HG03521 (cell line): ENCODE measurements around the gene WDR62.
A peak's percentile ranks its signal among the peaks of the same experiment; 100 is the strongest.

ENCODE experiments used
- ATAC-seq: cut with Tn5 transposase; IDR thresholded peaks from one replicate; pipeline ENCODE4 v1.9.1; 2021; ENCODE audit warnings: mild to moderate bottlenecking, moderate library complexity; ENCODE audit not compliant: unreplicated experiment

Gene WDR62

DNA sequence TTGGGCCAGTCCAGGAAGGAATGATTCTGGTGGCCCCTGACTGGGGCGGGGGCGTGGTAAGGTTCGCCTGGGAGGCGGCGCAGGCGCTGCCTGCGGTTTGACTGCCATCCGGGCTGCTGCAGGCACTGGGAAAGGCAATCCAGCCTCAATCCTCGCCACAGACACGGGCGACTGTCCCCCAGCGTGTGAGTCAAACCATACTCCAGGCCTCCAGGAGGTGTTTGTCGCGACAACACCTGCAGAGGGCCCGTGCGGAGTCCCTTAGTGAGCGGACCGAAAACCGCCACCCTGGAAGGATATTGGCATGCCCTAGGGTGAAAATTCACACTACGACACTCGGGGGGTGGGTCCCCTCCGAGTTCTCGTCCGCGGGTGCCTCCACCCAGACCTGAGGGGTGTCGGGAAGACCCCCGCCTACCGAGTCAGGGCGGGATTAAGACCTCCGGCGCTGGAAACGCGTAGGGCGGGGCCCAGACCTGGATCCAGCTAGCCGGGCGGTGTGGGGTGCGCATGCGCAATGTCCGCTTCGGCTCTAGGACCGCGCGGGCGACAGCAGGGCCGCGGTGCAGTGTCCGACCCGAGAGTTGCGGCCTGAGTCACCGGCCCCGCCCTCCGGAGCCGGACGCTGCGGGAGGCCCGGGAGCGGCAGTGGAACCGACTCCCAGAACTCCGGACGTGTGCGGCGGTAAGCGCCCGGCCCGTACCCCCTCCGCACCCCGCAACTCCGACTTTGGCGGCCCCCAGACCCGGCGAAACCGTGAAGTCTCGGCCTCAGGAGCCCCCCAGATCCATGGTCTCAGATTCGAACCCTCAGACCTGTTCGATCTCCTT, 85.0 kb downstream of the WDR62 start, which contains the start of gene CAPNS1:
Gene CAPNS1, plus strand, starts transcription at position 594 of the 831 bp plus-strand sequence. CDS start 946 bp downstream, outside the sequence.
- peak; percentile 85 for ATAC-seq

DNA sequence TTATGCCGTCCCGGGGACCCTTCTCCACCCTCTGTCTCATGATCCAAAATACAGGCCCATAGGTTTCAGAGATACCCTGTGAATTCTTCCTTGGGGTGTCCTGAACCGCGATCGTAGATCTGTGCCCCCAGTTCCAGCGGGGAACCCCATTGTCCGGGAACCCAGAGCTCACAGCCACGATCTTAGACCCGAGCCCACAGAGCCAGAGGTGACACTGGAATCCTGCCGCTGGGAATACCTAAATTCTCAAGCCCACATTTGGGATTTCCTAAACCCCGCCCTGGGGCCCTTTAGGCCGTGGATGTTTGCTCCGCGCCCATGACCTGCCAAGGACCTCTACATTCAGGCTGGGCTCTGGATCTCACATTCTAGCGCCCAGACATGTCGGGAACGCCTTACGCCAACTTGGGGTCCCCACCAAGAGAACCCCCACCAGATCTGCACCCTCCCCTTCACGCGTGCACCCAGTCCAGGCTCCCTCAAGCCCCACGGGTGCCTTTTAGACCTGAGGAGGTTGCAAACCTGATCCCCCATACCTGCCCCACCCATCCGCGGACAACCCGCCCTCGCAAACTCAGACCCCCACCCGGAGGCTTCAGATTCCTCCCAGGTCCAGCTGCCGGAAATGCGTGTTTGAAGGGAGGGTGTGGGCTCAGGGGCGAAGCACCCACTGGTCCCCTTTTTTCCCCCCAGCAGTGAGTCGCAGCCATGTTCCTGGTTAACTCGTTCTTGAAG, 85.8 kb downstream of the WDR62 start:
- no peak for ATAC-seq

DNA sequence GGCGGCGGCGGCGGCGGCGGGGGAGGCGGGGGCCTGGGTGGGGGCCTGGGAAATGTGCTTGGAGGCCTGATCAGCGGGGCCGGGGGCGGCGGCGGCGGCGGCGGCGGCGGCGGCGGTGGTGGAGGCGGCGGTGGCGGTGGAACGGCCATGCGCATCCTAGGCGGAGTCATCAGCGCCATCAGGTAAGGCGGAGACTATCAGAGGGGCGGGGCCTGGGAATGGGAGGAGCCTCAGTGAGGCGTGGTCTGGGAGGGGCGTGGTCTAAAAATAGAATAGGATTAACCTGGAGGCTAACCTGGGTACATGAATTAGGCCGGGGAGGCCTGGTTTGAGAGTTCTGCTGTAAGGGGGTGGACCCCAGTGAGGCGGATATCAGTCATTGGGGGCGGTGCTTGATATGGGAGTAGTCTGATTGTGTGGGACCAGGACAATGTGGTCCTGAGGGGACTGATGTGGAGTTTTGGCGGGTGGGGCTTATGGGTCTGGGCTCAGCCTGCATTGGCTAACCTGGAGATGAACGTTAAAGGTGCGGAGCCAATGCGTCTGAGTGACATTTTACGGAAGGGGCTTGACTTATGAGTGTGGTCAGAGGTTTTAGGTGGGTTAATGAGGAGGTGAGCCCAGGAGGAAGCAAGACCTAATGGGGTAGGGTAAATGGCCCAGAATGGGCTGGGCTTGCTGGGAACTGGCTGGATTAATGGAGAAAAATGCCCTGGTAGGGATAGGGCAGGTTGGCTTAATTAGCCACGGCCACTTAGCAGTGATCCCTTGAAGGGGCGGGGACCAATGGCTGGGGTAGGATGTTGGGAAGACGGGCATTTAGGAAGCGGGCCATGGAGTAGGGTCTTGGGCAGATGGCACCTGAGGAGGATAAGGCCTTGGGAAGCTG, 86.6 kb downstream of the WDR62 start:
- ATAC-seq = peak; percentile 30

DNA sequence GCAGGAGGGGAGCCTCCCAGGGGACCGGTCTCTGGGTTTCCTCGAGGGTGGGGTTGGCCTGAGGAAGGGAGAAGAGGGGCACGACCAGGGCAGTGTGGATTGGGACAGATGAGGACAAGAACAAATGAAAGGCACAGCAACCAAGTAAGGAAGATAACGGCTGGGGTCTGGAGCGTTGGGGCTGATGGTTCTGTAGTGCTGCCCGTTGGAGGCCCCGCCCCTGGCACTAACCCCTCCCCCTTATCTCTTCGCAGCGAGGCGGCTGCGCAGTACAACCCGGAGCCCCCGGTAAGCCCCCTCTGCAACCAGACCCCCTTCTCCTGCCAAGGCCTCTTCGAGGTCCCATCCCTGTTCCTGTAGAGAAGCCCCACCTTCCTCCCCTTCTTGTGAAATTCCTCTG, 87.3 kb downstream of the WDR62 start:
- ATAC-seq = no peak

DNA sequence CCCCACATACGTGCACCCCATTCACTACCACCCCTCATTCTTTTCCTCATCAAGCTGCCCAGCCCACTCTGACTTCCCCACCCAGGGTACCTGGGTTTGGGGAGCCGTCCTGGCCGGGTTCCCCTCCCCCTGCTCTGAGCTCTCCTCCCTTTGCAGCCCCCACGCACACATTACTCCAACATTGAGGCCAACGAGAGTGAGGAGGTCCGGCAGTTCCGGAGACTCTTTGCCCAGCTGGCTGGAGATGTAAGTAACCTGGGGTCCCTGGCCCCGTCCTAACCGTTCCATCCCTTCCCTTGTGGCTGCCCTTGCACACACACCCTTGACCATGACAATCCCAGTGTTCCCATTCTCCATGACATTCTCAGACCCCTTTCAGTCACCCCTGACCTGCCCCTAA, 87.8 kb downstream of the WDR62 start:
- no peak for ATAC-seq

DNA sequence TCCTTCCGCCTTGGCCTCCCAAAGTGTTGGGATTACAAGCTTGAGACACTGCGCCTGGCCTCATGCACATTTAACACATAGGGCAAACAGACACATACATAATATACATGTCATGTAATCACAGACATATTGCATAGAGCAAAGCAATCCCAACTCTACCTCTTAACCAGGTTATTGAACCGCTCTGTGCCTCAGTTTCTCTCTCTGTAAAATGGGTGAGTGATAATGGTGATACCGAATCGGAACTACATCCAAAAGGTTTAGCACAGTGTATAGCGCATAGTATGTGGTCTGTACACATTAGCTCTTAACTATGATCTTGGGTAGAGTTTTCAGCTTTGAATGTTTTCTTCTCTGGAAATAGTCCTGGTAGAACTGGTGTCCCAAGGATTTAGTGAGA, 89.9 kb downstream of the WDR62 start:
- no peak for ATAC-seq

DNA sequence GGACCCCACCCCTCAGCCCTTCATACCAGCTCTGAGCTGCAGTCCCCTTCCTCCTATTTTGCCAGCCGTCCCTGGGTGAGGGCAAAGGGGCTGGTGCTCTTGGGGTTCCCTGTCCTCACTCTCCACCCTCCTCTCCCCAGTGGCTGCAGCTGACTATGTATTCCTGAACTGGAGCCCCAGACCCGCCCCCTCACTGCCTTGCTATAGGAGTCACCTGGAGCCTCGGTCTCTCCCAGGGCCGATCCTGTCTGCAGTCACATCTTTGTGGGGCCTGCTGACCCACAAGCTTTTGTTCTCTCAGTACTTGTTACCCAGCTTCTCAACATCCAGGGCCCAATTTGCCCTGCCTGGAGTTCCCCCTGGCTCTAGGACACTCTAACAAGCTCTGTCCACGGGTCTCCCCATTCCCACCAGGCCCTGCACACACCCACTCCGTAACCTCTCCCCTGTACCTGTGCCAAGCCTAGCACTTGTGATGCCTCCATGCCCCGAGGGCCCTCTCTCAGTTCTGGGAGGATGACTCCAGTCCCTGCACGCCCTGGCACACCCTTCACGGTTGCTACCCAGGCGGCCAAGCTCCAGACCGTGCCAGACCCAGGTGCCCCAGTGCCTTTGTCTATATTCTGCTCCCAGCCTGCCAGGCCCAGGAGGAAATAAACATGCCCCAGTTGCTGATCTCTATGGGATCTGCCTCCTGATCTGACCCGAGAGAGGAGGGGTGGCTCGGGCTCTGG, 95.1 kb downstream of the WDR62 start:
- ATAC-seq = no peak

DNA sequence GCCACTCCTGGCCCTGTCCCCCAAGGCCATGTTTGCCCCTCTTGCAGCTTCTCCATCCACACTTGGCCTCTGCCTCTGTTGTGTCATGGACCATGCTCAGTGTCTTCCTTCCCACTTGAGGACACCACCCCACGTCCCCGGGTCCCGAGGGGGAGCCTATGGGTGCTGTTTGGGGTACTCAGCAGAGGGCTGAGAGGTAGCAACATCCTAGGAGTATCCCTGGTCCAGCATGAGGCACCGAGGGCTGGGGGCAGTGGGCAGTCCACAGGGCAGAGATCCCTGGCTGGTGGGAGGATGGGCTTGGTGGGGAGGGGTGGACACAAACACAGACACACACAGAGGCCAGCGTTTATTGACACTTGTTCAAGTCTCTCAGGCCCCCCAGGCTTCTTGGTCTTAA, 95.9 kb downstream of the WDR62 start:
- no peak for ATAC-seq

DNA sequence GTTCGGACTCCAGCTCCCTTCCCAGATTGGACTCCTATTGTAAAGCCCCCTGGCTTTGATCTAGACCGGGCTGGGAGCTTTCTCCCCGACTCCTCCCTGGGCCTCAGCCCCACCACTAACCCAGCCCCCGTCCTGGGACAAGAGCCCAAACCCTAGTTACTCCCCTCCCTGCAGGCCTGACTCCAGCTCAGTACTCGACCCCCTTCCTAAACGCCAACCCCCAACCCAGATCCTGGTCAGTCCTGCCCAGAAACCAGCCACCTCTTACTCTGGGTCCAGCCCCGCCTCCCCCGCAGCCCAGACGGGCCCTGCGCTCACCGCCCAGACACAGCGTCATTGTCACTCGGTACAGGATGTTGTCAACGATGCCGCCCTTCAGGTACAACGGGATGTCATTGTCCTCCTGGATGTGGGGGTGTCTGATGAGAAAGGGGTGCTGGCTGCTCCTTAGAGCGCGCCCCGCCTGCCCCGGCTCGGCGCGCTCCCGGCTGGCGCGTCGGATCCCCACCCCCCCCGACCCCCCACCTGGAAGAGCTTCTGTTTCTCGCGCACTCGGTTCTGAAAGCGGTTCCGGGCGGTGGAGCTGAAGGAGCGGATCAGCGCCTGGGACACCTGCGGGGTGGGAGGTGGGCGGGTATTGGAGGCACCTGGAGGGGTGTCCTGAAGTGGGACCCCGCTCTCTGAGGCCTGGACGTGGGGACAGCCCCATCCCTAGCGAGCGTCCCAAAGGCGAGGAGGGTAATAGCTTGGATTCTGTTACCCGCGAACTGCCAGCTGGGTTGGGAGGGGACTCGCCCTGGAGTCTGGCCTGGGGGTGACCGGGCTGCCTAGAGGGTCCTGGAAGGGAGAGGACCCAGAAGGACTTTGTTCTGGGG, 96.7 kb downstream of the WDR62 start:
- ATAC-seq = no peak

DNA sequence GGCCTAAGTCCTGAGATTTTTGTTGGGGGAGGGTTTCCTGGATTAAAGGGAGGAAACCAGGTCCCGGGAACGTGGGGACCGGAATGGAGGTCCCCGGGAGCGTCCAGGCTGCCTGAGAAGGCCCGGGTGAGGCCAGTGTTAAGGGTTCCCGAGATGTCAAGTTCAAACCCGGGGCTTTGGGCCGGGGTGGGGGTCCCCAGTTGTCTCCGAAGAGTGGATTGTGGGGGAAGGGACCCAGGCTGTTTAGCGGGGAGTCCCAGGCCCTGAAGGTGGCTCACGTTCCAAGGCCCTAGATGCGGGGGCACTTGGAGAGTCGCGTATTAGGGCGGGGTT, 97.3 kb downstream of the WDR62 start:
- ATAC-seq = no peak

DNA sequence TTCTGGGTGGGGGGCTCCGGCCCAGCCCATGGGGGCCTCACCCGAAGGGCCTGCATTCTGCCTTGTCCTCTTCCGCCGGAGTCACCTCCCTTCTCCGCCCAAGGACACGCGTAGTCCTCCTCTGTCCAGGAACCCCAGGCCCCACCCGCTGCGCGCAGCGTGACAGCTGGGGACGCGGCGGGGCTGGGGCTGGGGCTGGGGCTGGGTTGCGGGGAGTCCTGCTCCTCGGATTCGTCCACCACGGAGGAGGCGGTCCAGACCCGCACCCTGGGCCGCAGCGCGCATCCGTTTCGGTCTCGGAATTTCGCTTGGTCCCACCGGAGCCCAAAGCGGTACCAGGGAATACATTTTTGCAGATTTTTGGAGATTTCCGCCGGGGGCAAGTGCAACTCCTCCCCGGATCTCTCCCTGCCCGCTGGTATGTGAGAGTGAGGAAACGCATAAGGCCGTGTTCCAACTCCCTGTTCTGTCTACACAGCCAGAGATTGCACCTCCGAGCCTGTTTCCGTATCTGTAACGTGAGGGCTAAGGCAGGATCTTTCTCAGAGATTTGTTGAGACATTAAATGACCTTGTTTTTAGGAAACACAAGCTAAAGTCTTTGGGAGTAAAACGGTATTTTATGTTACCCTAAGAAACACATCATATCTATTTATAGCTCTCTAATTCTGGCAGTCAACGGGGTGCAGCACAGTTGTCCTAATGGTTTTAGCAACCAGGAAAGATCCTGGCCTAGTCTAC, 97.8 kb downstream of the WDR62 start, which contains the start of gene COX7A1:
Gene COX7A1, minus strand, starts transcription at position 96 of the 740 bp plus-strand sequence. Its CDS starts 40 bp downstream, at position 56.
- ATAC-seq = no peak

DNA sequence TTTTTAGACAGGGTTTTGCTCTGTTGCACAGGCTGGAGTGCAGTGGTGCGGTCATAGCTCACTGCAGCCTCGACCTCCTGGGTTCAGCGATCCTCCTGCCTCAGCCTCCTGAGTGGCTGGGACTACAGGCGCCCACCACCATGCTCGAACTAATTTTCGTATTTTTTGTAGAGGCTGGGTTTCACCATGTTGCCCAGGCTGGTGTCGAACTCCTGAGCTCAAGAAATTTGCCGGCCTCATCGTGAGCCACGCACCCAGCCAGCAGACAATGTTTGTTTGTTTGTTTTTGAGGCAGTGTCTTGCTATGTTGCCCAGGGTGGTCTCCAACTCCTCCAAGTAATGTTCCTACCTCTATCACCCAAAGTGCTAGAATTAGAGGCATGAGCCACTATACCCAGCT, 98.4 kb downstream of the WDR62 start:
- ATAC-seq = no peak
